Activated T-helper 2 cell treated with anti-CD3 and anti-CD28 coated beads, Interferon-gamma antibody, Interleukin-2, Interleukin-4, amounts not matched to agents 10 μg/mL and 5 μg/mL and 100 μg/mL, durations not matched to agents 14 hours and 24 hours and 36 hours (primary cell): ENCODE measurements around the gene IGF1. TPM values are rescaled to one million over a fixed set of nuclear protein-coding genes. Genes with fewer than 3 reads are reported as not detected.

Experiments
- DNase-seq: peaks from one replicate; pipeline ENCODE4 v3.0.0; 2021; ENCODE audit warnings: low spot score
- H3K27ac Mint-ChIP-seq: one replicate; pipeline ENCODE4 v1.8.0; 2021; ENCODE audit warnings: mixed read lengths
- H3K27me3 Mint-ChIP-seq: one replicate; pipeline ENCODE4 v1.8.0; 2021; ENCODE audit warnings: low read depth, mixed read lengths
- H3K36me3 Mint-ChIP-seq: one replicate; pipeline ENCODE4 v1.8.0; 2021; ENCODE audit warnings: low read depth, mixed read lengths
- H3K4me1 Mint-ChIP-seq: one replicate; pipeline ENCODE4 v1.8.0; 2021; ENCODE audit warnings: low read depth, mixed read lengths
- H3K4me3 Mint-ChIP-seq: one replicate; pipeline ENCODE4 v1.8.0; 2021; ENCODE audit warnings: low read depth, mild to moderate bottlenecking, moderate library complexity, mixed read lengths
- H3K9me3 Mint-ChIP-seq: one replicate; pipeline ENCODE4 v1.8.0; 2021; ENCODE audit warnings: mixed read lengths
- intact Hi-C: fragments of 100-400 bp; cut with micrococcal nuclease; formaldehyde crosslinking; loops from one replicate; pipeline ENCODE4 v1.15.1; 2023
- total RNA-seq: library from RNA; stranded (reverse); gene quantifications from 2 replicates; pipeline ENCODE4 v1.2.3, GENCODE V29; 2022

Gene IGF1
- 1.6 and 2.0 TPM in 2 replicates for total RNA-seq

DNA sequence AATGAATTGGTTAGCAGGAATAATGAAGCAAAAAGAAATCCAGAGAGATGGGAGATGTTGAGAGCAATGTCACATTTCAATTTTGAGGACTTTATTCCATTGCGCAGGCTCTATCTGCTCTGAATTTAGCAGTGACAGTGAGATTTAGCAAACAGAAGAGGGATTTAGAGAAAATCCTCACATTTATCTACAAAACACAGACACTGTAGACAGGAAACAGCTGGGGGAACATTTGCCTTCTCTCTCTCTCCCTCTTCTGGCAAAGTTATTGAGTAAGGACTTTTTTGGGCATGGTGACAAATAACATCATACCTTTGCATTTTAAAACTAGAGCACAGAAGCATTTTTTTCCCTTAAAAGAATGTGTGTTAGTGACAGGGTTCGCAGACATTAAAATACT lies at the start of gene IGF1:
IGF1 (minus strand) TSS at position 158 of the 400 bp plus-strand sequence. CDS start 182 bp downstream, outside the sequence.
- Mint-ChIP-seq H3K9me3 (peaks cover 6% of the 10 kb centered on the region), H3K27ac (no peak within 1 kb of the TSS), H3K4me1 (peaks cover 52% of the 10 kb centered on the region), H3K27me3 (no peaks in the 10 kb centered on the region), H3K4me3 (no peak within 1 kb of the TSS), H3K36me3 (peaks cover 5% of the 10 kb centered on the region)
- intact Hi-C loops, result loop anchor here (5.0 to 10.0 kb wide), 3 partner anchors 264 to 418 kb away; partner anchors contain the start of gene WASHC3
- DNase-seq, result no peak

DNA sequence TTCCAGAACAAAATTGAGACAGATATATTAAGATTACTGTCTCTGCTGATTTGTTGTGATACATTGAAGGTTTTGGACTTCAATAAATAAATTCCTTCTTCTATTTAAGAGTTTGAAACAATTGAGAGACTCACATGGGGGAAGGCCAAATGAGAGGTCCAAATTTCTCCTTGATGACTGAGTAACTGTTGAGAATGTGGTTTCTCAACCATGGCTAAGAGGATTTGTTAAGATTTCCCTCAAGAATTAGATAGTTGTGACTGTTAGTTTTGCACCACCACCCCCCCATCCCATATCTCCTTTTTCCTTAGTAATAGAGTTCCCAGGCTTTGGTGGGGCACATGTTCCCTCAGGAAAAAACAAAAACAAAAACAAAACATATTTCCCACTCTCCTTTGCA lies 47.7 kb upstream of the IGF1 start:
- DNase-seq, result no peak
- H3K27ac Mint-ChIP-seq, result no peak overlapping the region
- no peak overlapping the region for H3K4me3 Mint-ChIP-seq
- H3K9me3 Mint-ChIP-seq, result no peaks in the 10 kb centered on the region
- H3K27me3 Mint-ChIP-seq, result peaks cover 5% of the 10 kb centered on the region
- intact Hi-C loops, result no loop called here
- H3K4me1 Mint-ChIP-seq, result no peaks in the 10 kb centered on the region
- H3K36me3 Mint-ChIP-seq, result no peaks in the 10 kb centered on the region

DNA sequence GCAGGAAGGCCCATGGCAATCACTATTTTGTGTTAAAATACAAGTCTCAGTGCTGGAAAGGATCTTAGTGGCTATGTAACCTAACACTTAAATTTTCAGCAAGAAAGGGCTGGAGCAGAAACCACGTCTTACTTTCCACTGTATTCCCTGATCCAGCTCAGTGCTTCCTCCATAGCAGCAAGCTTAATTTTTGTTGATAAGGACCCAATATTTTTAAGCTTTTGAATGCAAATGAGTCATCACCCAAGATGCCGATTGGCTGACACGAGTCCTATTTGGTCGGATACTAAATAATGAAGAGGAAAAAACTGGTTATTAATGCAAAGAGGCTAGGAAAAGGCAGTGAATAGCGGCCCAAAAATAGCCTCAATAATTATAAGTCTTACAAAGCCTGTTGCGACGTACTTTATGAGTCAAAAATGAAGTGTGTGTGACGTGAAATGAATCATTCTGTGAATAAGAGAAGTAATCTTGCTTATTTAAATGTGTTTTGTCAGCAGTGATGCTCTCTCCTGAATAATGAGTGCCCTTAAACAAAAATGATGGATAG lies 46.9 kb upstream of the IGF1 start:
- Mint-ChIP-seq H3K9me3 (no peaks in the 10 kb centered on the region), H3K27ac (no peak overlapping the region), H3K4me1 (no peaks in the 10 kb centered on the region), H3K4me3 (no peak overlapping the region), H3K36me3 (no peaks in the 10 kb centered on the region), H3K27me3 (peaks cover 3% of the 10 kb centered on the region)
- intact Hi-C loops, result no loop called here
- no peak for DNase-seq

DNA sequence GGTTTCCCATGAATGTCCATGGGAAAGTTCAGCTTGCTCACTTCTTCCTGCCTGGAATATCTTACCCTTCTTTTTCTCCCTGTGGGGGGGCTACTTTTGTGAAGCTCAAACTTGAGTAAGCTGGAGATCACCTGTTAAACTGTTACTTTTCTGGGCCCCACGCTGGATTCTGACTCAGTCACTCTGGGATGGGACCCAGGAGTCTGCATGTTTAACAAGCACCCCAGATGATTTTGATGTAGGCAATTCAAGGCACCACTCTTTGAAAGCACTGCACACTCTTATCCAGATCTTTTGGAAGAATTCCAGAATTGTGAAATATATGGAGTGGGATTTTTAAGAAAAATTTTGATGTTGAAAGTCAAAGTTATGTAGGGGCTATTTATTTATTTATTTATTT lies 46.3 kb upstream of the IGF1 start:
- no peak overlapping the region for H3K4me3 Mint-ChIP-seq
- H3K27ac Mint-ChIP-seq, result no peak overlapping the region
- H3K36me3 Mint-ChIP-seq, result no peaks in the 10 kb centered on the region
- DNase-seq, result no peak
- H3K27me3 Mint-ChIP-seq, result peaks cover 3% of the 10 kb centered on the region
- H3K4me1 Mint-ChIP-seq, result no peaks in the 10 kb centered on the region
- H3K9me3 Mint-ChIP-seq, result no peaks in the 10 kb centered on the region
- intact Hi-C loops, result no loop called here

DNA sequence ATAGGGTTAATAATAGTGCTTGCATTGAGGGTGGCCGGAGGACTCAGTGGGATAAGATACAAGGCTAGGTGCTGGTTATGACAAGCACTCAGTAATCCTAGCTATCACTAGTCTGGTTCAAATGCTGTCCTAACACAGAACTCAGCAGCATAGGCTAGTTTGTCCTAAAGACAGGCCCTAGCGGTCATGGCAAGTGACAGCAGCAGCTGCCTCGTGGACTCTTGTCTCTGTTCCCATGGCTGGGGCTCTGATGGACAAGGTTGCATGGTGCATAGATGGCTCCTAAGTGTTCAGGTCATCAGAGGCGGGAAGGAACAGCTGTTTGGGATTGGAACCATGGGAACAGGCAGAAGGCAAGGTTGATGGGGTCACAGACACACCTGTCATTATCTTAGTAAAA lies 42.4 kb upstream of the IGF1 start:
- H3K36me3 Mint-ChIP-seq, result no peaks in the 10 kb centered on the region
- no peaks in the 10 kb centered on the region for H3K9me3 Mint-ChIP-seq
- H3K4me1 Mint-ChIP-seq, result no peaks in the 10 kb centered on the region
- no peak overlapping the region for H3K4me3 Mint-ChIP-seq
- H3K27ac Mint-ChIP-seq, result no peak overlapping the region
- intact Hi-C loops, result no loop called here
- peaks cover 1% of the 10 kb centered on the region for H3K27me3 Mint-ChIP-seq
- no peak for DNase-seq

DNA sequence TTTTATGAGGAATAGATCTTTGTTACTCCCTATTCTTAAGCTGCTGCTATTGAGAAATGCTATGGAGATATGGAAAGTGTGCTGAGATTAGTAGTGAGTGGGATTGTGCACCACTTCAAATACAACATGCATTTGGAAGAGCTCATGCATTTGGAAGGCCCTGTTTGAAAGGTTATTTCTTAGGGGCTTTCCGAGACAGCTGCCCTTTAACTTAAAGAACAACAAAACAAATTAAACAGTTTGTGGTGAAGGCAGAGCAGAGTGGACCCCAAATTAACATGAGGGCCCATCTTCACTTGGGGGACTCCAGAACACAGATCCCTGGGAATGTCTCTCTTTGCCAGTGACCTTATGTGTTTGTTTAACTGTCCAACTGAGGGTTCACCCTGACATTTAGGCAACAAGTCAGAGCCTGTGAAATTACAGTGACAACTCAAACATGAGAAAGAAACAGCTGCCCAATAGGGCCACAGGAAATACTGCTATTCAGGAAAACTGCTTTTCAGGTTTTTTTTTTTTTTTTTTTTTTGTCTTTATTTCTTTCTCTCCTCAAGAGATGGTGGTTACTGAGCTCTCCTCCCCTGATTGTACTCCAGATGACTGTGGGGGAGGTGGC lies 41.4 kb upstream of the IGF1 start:
- Mint-ChIP-seq H3K27me3 (peaks cover 1% of the 10 kb centered on the region), H3K36me3 (no peaks in the 10 kb centered on the region), H3K4me3 (no peak overlapping the region), H3K27ac (no peak overlapping the region), H3K9me3 (no peaks in the 10 kb centered on the region), H3K4me1 (no peaks in the 10 kb centered on the region)
- intact Hi-C loops, result no loop called here
- no peak for DNase-seq

DNA sequence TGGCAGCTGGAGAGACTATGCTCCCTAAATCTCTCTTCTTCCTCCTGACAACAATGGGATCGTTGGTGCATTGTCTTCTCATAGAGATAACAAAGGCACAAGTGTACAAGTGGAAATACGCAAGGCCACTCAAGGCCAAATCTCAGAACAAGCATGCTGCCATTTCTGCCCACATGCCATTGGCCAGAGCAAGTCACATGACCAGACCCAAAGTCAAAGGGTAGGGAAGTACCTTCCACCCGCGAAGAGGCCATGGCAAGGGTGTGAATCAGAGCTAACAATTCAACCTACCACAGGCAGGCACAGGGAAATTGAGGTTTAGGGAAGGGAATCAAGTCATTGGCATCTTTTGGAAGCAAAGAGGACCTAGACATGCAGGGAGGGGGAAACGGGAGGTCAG lies 38.5 kb upstream of the IGF1 start:
- Mint-ChIP-seq H3K27ac (no peak overlapping the region), H3K27me3 (peaks cover 4% of the 10 kb centered on the region), H3K4me3 (no peak overlapping the region), H3K9me3 (no peaks in the 10 kb centered on the region), H3K36me3 (no peaks in the 10 kb centered on the region), H3K4me1 (no peaks in the 10 kb centered on the region)
- intact Hi-C loops, result no loop called here
- DNase-seq, result no peak

DNA sequence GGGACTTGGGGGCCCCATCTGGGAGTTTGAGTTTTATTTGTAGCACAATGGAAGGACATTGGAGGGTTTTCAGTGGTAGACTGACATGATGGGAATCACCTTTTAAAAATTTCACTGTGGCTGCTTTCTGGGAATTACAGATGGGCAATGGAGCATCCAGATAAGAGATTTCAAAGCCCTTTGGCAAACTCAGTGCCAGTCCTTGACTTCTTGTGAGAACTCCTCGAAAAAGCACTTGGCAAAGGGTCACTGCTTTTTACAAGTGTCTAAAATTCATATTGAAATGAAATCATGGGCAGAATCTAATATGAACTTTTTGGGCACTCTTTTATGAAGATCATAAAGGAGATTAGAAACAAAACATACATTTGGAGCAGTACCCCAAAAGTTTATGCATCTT lies 34.3 kb upstream of the IGF1 start:
- H3K27me3 Mint-ChIP-seq, result peaks cover 7% of the 10 kb centered on the region
- H3K4me1 Mint-ChIP-seq, result peaks cover 7% of the 10 kb centered on the region
- no peaks in the 10 kb centered on the region for H3K9me3 Mint-ChIP-seq
- H3K4me3 Mint-ChIP-seq, result no peak overlapping the region
- no peaks in the 10 kb centered on the region for H3K36me3 Mint-ChIP-seq
- intact Hi-C loops, result no loop called here
- no peak for DNase-seq
- H3K27ac Mint-ChIP-seq, result no peak overlapping the region

DNA sequence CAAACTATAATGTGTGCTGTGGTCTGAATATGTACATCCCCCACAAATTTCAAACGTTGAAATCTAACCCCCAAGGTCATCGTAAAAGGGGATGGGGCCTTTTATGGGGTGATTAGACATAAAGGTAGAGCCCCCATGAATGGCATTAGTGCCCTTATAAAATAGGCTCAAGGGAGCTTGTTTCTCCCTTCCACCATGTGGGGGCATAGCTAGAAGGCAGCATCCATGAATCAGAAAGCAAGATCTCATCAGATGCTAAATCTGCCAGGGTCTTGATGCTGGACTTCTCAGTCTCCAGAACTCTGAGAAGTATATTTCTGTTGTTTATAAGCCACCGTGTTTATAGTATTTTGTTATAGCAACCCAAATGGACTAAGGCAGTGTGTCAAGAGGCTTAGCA lies 33.4 kb upstream of the IGF1 start:
- no peak for DNase-seq
- Mint-ChIP-seq H3K36me3 (no peaks in the 10 kb centered on the region), H3K4me1 (peaks cover 7% of the 10 kb centered on the region), H3K9me3 (no peaks in the 10 kb centered on the region), H3K27ac (no peak overlapping the region), H3K4me3 (no peak overlapping the region), H3K27me3 (peaks cover 7% of the 10 kb centered on the region)
- intact Hi-C loops, result no loop called here

DNA sequence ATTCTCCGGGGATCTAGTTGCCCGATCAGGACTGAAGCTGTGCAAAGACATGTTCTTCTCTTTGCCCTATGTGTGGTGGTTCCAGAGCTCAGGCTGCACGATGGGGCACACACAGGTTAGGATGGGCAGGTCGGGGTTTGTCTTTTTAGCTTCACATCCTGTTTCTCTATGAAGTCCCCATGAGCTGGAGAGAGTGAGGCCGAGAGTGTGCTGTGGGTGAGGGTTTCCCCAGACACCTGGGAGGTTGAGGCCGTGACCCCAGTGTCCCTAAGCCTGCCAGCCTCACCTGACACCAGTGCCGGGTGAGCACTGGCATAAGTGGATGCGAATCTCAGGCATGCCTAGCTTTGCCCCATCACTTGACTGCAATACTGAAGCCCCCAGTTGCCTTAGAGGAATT lies 32.9 kb upstream of the IGF1 start:
- Mint-ChIP-seq H3K27ac (no peak overlapping the region), H3K9me3 (no peaks in the 10 kb centered on the region), H3K27me3 (peaks cover 7% of the 10 kb centered on the region), H3K36me3 (no peaks in the 10 kb centered on the region), H3K4me3 (no peak overlapping the region), H3K4me1 (peaks cover 7% of the 10 kb centered on the region)
- intact Hi-C loops, result no loop called here
- DNase-seq, result no peak

DNA sequence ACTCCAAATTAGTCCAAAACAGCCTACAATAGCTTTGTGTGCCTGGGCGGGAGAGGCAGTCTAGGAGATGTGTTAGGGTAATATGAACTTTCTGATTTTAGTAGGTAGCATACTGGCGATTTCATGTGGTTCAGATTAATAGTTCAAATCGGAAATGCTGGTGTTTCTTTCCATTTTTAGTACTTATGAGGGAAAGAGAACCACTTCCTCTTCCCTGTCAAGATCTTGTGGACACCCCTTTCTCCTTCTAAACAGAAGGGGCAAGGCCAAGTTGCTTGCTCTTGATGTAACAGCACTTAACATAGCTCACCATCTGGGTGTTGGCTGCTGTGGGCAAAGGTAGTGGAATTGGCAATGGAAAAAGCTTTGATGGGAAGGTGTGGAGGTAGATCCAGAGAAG lies 32.2 kb upstream of the IGF1 start:
- no peak for DNase-seq
- intact Hi-C loops, result no loop called here
- Mint-ChIP-seq H3K4me1 (peaks cover 7% of the 10 kb centered on the region), H3K9me3 (no peaks in the 10 kb centered on the region), H3K36me3 (no peaks in the 10 kb centered on the region), H3K27me3 (peaks cover 7% of the 10 kb centered on the region), H3K4me3 (no peak overlapping the region), H3K27ac (no peak overlapping the region)

DNA sequence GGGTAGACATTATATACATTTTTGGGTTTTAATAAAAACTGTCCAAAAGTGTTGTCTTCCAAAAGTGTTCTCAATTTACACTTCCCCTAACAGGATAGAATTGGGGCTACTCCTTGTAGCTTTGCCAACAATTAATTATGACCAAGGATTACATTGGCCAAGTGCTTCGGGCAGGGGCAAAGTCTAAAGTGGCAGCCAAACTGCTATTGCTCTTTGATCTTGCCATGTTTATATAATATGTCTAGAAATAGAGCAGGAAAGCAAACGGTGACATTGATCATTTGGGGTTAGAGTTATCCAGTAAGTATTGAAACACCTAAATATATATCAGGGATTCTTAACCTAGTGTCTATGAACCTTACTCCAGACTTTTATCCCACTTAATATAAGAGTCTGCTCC lies 31.2 kb upstream of the IGF1 start:
- Mint-ChIP-seq H3K4me3 (no peak overlapping the region), H3K27me3 (peaks cover 7% of the 10 kb centered on the region), H3K4me1 (peaks cover 7% of the 10 kb centered on the region), H3K9me3 (peaks cover 5% of the 10 kb centered on the region), H3K36me3 (no peaks in the 10 kb centered on the region), H3K27ac (no peak overlapping the region)
- no peak for DNase-seq
- intact Hi-C loops, result no loop called here

DNA sequence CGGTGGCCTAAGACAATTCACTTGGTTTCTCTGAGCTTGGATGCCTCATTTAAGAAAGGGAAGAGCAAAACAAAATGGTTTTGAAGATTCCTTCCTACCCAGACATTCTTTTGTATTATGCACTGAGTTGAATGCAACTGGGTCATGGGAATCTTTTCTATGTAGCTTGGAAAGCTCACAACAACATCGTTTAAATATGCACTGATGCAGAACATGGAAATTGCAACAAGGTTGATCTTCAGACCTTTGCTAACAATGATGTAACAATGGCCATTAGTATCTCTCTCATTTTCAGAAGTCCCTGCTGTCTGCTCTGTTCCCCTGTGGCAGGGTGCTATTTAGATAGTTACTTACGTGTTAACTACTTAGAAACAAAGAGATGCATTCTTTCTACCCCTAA lies 30.1 kb upstream of the IGF1 start:
- Mint-ChIP-seq H3K4me3 (no peak overlapping the region), H3K27me3 (peaks cover 6% of the 10 kb centered on the region), H3K9me3 (peaks cover 6% of the 10 kb centered on the region), H3K27ac (no peak overlapping the region), H3K4me1 (peaks cover 7% of the 10 kb centered on the region), H3K36me3 (no peaks in the 10 kb centered on the region)
- no peak for DNase-seq
- intact Hi-C loops, result no loop called here

DNA sequence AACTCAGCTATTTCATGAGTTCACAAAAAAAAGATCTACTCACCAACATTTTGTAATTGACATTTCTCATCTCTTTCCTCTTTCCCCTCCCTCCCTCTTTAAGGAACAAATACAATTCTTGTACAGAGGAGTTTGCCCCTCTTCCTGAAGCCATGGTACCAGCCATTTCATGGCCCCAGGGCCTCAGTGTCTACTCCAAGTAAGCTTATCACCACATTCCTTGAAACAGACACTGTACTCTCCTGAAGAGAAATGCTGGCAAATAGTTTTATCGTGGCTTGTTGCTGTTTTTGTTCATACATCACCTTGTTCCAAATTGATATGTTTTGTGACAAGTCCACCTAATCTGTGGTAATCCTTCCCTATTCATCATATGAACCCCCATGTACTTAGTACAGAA lies 29.7 kb upstream of the IGF1 start:
- H3K27ac Mint-ChIP-seq, result no peak overlapping the region
- intact Hi-C loops, result no loop called here
- H3K9me3 Mint-ChIP-seq, result peaks cover 6% of the 10 kb centered on the region

More for the DNA sequence above, 29.7 kb upstream of the IGF1 start:
- no peak overlapping the region for H3K4me3 Mint-ChIP-seq
- no peak for DNase-seq
- peaks cover 6% of the 10 kb centered on the region for H3K27me3 Mint-ChIP-seq
- H3K4me1 Mint-ChIP-seq, result peaks cover 7% of the 10 kb centered on the region
- no peaks in the 10 kb centered on the region for H3K36me3 Mint-ChIP-seq
